SU-DHL-6 (cell line): ENCODE results near the gene SMCHD1.
"Not testable (repeated sequence)": the region's sequence is repeated elsewhere in the genome, so short reads cannot be mapped to it uniquely, and the experiment has no call there.

Source experiments
- CTCF ChIP-seq: fragments of 200-600 bp; sonication (generic); IDR thresholded peaks from one replicate; pipeline ENCODE4 v1.5.1; 2017; ENCODE audit warnings: antibody characterized with exemption, mild to moderate bottlenecking, low read length, moderate library complexity; ENCODE audit not compliant: insufficient read depth, poor library complexity, severe bottlenecking
- EZH2phosphoT487 ChIP-seq: fragments of 200-600 bp; sonication (generic), shearing (Covaris generic); conservative IDR thresholded peaks from 2 replicates; pipeline ENCODE4 v1.6.1; 2018; ENCODE audit warnings: mild to moderate bottlenecking, antibody characterized with exemption, low read length, moderate library complexity, mixed read lengths

GRCh38 chr18:2678933-2679332 lies 23.4 kb downstream of the SMCHD1 start:
- not testable (repeated sequence) for TF ChIP-seq CTCF, EZH2phosphoT487
